HUES64 (cell line): ENCODE data around the gene ENO3.

Experiments
- H3K27ac ChIP-seq: 2 replicates; pipeline ENCODE4 v1.7.0; 2013; ENCODE audit warnings: low read depth, low read length, inconsistent platforms
- H3K27me3 ChIP-seq: 2 replicates; pipeline ENCODE4 v1.6.1; 2013; ENCODE audit warnings: mild to moderate bottlenecking, low read length; ENCODE audit not compliant: insufficient read depth
- H3K36me3 ChIP-seq: 2 replicates; pipeline ENCODE4 v1.6.1; 2013; ENCODE audit warnings: mild to moderate bottlenecking, low read length; ENCODE audit not compliant: insufficient read depth
- H3K4me1 ChIP-seq: 2 replicates; pipeline ENCODE4 v1.6.1; 2013; ENCODE audit warnings: mild to moderate bottlenecking, low read length, moderate library complexity; ENCODE audit not compliant: insufficient read depth
- H3K4me3 ChIP-seq: 2 replicates; pipeline ENCODE4 v1.5.1; 2013; ENCODE audit warnings: mild to moderate bottlenecking, low read length, moderate library complexity
- H3K9ac ChIP-seq: 2 replicates; pipeline ENCODE4 v1.6.1; 2013; ENCODE audit warnings: mild to moderate bottlenecking, low read depth, low read length
- H3K9me3 ChIP-seq: 2 replicates; pipeline ENCODE4 v1.6.1; 2013; ENCODE audit warnings: low read depth, low read length; ENCODE audit not compliant: insufficient read depth
- WGBS: fragments of 150-250, 120-280 bp; methylation state at CpG from one replicate; pipeline ENCODE4 v1.1.7; 2013; ENCODE audit warnings: missing lambda C conversion rate; 5-methylcytosine and 5-hydroxymethylcytosine counted together

ENO3 gene

DNA sequence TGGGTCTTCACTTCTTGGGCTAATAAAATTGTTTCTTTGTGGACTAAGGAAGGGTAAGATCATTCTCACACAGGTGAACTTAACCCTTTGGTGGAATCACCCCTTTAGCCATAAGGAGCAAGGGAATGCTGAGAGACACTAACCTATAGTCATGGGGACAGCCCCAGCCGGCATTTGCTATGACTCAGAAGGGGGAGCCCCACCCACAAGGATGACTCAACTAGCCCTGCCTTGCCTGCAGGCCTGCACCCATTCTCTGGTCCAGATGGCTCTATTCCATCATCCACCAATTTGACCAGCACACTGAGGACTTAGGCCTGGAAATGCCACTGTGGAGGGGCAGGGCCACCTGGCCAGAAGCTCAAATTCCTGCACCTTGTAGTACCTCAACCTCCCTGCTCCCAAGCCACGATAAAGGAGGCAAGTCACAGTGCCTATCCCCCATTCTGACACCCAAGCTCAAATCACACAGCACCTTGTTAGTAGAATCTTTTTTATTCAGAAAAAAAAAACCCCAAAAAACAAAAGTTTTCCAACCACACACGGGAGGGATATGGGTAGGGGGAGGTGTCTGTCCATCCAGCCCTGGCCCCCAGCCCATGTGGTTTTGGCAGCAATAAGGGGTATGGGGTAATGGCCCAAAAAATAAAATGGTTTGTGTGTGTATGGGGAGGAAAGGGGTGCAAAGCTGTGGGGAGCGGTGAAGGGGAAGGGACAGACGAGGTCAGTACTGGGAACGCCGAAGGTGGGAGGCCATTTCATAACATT lies 5.6 kb upstream of the ENO3 start:
- peak overlapping the region; percentile 99; the same call in 1 of the 2 replicates for H3K4me3 ChIP-seq
- 80% methylated on average over 7 of the region's 7 CpGs for WGBS
- peaks cover 24% of the 10 kb centered on the region; the same call in 1 of the 2 replicates for H3K4me1 ChIP-seq
- H3K9ac ChIP-seq: peak overlapping the region; percentile 25; the same call in 1 of the 2 replicates
- H3K9me3 ChIP-seq: no peaks in the 10 kb centered on the region
- no peaks in the 10 kb centered on the region for H3K27me3 ChIP-seq
- H3K27ac ChIP-seq: peak overlapping the region; percentile 100
- peaks cover 57% of the 10 kb centered on the region for H3K36me3 ChIP-seq

DNA sequence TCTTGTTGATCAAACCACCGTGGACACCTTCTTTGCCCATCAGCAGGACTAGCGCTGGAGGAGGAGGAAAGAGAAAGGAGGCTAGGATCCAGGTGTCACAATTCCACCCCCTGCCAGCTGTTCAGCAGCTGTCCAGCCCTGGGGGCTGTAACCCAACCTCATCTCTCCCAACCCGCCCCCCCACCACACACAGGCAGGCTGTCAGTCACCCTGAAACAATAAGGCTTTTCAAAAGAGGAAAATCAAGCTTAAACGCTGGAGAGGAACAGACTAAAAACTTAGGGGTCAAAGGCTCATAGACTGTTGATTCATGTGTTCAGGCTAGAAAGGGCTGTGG lies 5.0 kb upstream of the ENO3 start:
- Histone ChIP-seq H3K27ac (peak overlapping the region; percentile 100; the same call in 1 of the 2 replicates), H3K9ac (peak overlapping the region; percentile 74; the same call in 1 of the 2 replicates), H3K9me3 (no peaks in the 10 kb centered on the region), H3K36me3 (peaks cover 57% of the 10 kb centered on the region), H3K27me3 (no peaks in the 10 kb centered on the region), H3K4me1 (peaks cover 26% of the 10 kb centered on the region), H3K4me3 (peak overlapping the region; percentile 99; the same call in 1 of the 2 replicates)
- 73% methylated on average over 4 of the region's 4 CpGs for WGBS

GRCh38 chr17:4946312-4946976 lies 4.5 kb upstream of the ENO3 start:
- peaks cover 57% of the 10 kb centered on the region for H3K36me3 ChIP-seq
- H3K9me3 ChIP-seq: no peaks in the 10 kb centered on the region
- peak overlapping the region; percentile 74 for H3K9ac ChIP-seq
- H3K4me3 ChIP-seq: peak overlapping the region; percentile 99
- WGBS: 54% methylated on average over 14 of the region's 16 CpGs
- peaks cover 27% of the 10 kb centered on the region for H3K4me1 ChIP-seq
- H3K27me3 ChIP-seq: no peaks in the 10 kb centered on the region
- peak overlapping the region; percentile 100 for H3K27ac ChIP-seq

- Histone ChIP-seq H3K27me3 (no peaks in the 10 kb centered on the region), H3K27ac (peak overlapping the region; percentile 100), H3K4me1 (peaks cover 32% of the 10 kb centered on the region), H3K4me3 (peak overlapping the region; percentile 99), H3K9ac (peak overlapping the region; percentile 74), H3K9me3 (no peaks in the 10 kb centered on the region), H3K36me3 (peaks cover 54% of the 10 kb centered on the region)
- 3% methylated on average over 7 of the region's 7 CpGs for WGBS
These were observed 3.9 kb upstream of the ENO3 start for GRCh38 chr17:4947010-4947410.

DNA sequence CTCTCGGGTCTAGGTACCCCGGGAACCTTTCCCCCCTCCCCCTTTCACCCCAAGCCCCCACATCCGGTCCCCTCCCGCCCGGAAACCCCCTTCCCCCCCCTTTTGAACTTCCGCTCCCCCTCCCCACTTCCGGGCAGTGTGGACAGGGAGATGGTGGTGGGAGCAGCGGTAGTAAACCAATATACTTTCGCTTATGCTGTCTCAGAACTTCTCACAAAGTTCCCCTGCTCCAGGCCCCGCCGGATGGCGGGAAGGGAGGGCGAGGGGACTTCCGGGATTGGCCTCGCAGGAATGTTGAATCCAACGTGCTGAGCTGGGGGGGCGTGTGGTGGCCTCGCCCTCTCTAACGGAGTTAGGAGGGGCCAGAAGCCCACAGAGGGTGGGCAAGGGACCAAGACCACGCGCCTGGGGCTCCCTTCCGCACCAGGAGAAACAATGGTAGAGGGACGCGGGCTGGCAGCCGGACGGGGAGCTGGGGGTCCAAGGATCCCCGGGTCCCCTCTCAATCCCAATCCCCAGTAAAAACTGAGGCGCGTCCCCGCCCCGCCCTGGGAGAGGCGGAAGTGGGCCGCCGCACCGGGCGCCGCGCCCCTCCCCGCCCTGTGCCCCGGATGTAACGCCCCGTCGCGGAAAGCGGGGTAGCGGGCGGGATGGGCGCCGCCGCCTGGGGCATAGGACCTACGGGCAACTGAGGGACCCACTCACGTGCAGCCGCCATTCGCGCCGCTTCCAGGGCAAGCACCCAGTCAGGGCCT lies 3.3 kb upstream of the ENO3 start:
- Histone ChIP-seq H3K36me3 (peaks cover 49% of the 10 kb centered on the region), H3K9ac (peak overlapping the region; percentile 99), H3K27ac (peak overlapping the region; percentile 100), H3K4me1 (peaks cover 32% of the 10 kb centered on the region), H3K4me3 (peak overlapping the region; percentile 99), H3K27me3 (no peaks in the 10 kb centered on the region), H3K9me3 (no peaks in the 10 kb centered on the region)
- WGBS: under 1% methylated on average over 48 of the region's 56 CpGs

DNA sequence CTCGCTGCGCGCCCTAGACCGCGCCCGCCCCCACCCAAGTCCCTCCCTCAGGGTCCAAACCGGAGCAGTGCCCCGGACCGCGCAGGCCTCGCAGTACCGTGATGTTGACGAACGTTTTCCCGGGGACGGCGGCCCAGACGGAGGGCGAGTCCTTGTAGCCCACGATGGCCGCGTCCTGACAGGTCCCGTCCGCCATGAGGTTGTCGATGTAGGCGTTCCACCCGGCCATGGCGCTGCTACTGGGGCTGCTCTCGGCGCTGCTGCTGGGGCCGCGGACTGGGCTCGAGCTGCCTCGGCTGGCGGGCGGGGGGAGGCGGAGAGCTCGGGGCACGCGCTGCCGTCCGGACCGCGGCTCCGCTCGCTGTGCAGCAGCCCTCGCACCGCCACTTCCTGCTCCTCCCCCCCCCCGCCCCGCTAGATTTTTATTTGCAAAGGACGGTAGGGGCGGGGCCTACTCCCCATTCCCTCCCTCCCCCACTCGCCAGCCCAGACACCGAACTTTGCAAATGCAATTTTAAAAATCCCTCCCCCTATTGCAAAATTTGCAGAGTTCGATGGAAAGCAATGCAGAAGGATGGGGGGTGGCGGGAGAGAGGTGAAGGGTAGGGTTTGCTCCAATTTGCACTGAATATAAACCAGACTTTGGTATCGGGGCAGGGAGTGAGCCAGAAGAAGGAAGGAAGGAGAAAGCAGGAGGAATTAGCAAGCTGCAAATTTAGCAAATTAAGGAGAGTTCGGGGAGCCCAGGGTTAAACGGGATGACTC lies 2.6 kb upstream of the ENO3 start, which contains the start of gene PFN1:
Gene PFN1 (minus strand): TSS at position 365 of the 765 bp plus-strand sequence. CDS start 136 bp downstream, at position 229.
- Histone ChIP-seq H3K9me3 (no peaks in the 10 kb centered on the region), H3K36me3 (peaks cover 41% of the 10 kb centered on the region), H3K27me3 (no peaks in the 10 kb centered on the region), H3K4me1 (peaks cover 32% of the 10 kb centered on the region), H3K27ac (peak within 1 kb of the TSS; percentile 100), H3K4me3 (peak within 1 kb of the TSS; percentile 99), H3K9ac (peak within 1 kb of the TSS; percentile 99)
- under 1% methylated on average over 55 of the region's 59 CpGs for whole genome bisulfite sequencing

- H3K4me3 ChIP-seq: peak overlapping the region; percentile 99
- peak overlapping the region; percentile 100 for H3K27ac ChIP-seq
- no peaks in the 10 kb centered on the region for H3K27me3 ChIP-seq
- peak overlapping the region; percentile 99 for H3K9ac ChIP-seq
- H3K36me3 ChIP-seq: peaks cover 35% of the 10 kb centered on the region
- no peaks in the 10 kb centered on the region for H3K9me3 ChIP-seq
- under 1% methylated on average over 40 of the region's 40 CpGs for WGBS
- peaks cover 32% of the 10 kb centered on the region for H3K4me1 ChIP-seq
These were observed 2.0 kb upstream of the ENO3 start for GRCh38 chr17:4948931-4949320.

DNA sequence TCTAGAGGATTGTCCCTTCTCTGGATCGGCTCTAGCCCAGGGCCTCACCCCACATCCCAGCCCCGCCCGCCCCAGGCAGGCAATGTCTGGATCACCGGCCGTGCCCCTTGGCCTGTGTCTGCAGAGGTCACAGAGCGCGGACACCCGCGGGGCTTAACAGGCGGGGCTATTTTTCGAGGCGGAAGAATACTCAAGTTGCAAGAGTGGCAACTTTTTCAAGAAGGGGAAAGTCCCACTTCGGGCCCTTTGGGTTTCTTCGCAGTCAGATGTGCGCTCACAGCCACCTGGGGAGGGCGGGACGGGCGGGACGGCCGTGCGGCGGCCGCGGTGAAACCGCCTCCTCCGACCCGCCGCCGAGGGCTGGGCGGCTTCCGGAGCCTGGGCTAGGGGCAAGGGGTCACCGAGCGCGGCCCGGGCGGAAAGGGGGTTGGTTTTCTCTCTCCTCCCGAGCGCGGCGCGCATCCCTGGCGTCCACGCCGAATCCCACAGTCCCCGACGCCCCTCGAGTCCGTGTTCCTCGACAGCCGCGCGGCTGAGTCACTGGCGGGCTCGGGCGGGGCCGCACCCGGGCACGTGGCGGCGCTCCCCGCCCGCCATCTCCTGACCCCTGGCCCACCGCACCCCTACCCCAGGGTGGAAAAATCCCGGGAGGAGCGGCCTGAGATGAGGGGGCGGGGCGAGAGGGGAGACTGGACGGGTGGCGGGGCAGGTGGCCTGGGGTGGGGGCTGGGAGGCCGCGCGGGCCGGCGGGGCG lies 1.4 kb upstream of the ENO3 start:
- H3K4me3 ChIP-seq: peak overlapping the region; percentile 99
- under 1% methylated on average over 73 of the region's 75 CpGs for WGBS
- no peaks in the 10 kb centered on the region for H3K9me3 ChIP-seq
- H3K36me3 ChIP-seq: peaks cover 30% of the 10 kb centered on the region
- peak overlapping the region; percentile 99 for H3K9ac ChIP-seq
- H3K27me3 ChIP-seq: no peaks in the 10 kb centered on the region
- peaks cover 32% of the 10 kb centered on the region for H3K4me1 ChIP-seq
- peak overlapping the region; percentile 100 for H3K27ac ChIP-seq

DNA sequence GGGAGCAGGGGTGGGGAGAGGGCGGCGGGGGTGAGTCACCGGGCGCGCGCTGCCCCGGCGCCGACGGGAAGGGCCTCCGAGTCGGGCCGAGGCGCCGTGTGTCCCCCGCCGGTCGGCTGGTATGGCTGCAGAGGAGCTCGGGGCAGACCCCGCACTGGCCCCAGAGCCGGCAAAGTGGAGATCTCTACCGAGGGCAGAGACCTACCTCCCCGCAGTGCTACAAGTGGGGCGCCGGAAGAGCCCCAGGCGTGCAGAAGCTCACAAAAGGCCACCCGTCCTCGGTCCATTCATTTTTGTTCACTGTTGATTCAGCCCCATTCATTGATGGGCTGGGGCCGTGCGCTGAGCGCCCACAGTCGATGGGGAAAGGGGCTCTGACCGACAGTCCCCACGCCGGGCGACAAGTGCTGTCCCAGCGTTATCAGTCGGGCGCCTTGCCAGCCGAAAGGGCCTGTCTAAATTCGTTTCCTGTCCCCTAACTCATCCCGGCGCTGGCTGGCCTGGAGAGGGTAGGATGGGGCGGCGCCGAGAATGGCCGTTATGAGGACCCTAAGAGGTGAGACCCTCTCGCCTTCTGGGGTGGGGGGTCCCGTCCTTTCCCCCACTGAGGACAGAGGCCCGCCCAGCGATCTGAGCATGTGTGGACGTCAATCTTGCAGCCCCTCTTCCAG lies 709 bp upstream of the ENO3 start:
- Histone ChIP-seq H3K27me3 (no peaks in the 10 kb centered on the region), H3K4me3 (peak overlapping the region; percentile 76), H3K27ac (peak overlapping the region; percentile 100), H3K36me3 (peaks cover 23% of the 10 kb centered on the region), H3K9me3 (no peaks in the 10 kb centered on the region), H3K9ac (peak overlapping the region; percentile 90), H3K4me1 (peaks cover 27% of the 10 kb centered on the region)
- WGBS: under 1% methylated on average over 52 of the region's 52 CpGs
